NCI-H146 (cell line): Measurements from ENCODE around the gene PRIMPOL.
"Not testable (repeated sequence)": the region's sequence is repeated elsewhere in the genome, so short reads cannot be mapped to it uniquely, and the experiment has no call there.

Experiments used
- DNase-seq: peaks from one replicate; lab custom pipeline; 2025; lab: John Stamatoyannopoulos, UW

Gene PRIMPOL, protein sequence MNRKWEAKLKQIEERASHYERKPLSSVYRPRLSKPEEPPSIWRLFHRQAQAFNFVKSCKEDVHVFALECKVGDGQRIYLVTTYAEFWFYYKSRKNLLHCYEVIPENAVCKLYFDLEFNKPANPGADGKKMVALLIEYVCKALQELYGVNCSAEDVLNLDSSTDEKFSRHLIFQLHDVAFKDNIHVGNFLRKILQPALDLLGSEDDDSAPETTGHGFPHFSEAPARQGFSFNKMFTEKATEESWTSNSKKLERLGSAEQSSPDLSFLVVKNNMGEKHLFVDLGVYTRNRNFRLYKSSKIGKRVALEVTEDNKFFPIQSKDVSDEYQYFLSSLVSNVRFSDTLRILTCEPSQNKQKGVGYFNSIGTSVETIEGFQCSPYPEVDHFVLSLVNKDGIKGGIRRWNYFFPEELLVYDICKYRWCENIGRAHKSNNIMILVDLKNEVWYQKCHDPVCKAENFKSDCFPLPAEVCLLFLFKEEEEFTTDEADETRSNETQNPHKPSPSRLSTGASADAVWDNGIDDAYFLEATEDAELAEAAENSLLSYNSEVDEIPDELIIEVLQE

DNA sequence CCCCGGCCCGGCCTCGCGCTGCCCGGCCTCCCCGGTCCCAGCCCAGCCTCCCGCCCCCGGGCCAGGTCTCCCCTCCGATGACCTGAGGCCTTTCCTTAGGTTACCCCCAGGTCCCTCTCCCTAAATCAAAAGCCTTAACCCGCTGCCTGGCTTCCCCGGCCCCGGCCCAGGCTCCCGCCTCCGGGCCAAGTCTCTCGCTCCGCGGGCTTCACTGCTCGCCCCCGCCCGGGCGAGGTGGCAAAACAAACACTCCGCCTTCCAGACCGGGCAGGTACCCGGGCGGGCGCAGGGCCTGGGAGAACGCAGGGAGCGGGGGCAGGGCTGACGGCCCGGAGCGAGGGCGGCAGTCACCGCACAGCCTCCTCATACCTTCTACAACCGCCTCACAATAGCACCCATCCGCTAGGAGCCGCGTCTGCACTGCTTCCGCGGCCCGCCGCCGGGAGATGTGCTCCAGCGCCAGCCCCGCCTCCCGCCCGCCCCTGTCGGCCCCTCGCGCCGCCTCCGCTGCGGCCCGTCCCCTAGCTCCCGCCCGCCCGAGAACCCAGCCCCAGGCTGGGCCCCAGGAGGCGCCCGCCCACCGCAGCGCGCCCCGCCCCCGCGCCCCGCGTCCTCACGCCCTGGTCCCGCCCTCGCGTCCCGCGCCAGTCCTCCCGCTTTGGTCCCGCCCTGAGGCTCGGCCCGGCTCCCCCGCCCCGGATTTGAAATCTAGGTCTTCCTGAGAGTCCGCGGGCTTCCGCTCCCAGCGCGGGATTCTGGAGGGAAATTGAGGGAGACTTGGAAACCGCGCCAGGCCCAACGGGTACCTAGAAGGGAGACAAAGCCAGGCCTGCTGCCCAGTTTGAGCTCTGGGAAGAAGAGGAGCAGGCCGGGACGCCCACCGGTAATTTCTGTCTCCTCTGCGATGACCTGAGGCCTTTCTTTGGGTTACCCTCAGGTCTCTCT lies at the start of gene PRIMPOL, which contains the start of gene CASP3:
Gene PRIMPOL (plus strand): TSS at position 713 of the 945 bp plus-strand sequence. CDS start 7,403 bp downstream, outside the sequence.
Gene CASP3 (minus strand): TSS at position 422 of the 945 bp plus-strand sequence. CDS start 10,994 bp downstream, outside the sequence.
- peak; percentile 91 for DNase-seq

DNA sequence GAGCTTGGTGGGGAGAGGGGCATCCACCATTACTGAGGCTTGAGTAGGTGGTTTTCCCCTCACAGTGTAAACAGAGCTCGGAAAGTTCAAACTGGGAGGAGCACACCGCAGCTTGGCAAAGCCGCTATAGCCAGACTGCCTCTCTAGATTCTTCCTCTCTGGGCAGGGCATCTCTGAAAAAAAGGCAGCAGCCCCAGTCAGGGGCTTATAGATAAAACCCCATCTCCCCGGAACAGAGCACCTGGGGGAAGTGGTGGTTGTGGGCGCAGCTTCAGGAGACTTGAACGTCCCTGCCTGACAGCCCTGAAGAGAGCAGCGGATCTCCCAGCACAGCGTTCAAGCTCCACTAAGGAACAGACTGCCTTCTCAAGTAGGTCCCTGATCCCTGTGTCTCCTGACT lies 48.6 kb upstream of the PRIMPOL start:
- not testable (repeated sequence) for DNase-seq

DNA sequence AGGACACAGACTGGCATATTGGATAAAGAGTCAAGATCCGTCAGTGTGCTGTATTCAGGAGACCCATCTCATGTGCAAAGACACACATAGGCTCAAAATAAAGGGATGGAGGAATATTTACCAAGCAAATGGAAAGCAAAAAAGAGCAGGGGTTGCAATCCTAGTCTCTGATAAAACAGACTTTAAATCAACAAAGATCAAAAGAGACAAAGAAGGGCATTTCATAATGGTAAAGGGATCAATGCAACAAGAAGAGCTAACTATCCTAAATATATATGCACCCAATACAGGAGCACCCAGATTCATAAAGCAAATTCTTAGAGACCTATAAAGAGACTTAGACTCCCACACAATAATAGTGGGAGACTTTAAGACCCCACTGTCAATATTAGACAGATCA lies 46.7 kb upstream of the PRIMPOL start:
- not testable (repeated sequence) for DNase-seq

DNA sequence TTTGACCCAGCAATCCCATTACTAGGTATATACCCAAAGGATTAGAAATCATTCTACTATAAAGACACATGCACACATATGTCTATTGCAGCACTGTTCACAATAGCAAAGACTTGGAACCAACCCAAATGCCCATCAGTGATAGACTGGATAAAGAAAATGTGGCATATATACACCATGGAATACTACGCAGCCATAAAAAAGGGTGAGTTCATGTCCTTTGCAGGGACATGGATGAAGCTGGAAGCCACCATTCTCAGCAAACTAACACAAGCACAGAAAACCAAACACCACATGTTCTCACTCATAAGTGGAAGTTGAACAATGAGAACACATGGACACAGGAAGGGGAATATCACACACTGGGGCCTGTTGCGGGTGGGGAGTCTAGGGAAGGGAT lies 42.1 kb upstream of the PRIMPOL start:
- DNase-seq = not testable (repeated sequence)

DNA sequence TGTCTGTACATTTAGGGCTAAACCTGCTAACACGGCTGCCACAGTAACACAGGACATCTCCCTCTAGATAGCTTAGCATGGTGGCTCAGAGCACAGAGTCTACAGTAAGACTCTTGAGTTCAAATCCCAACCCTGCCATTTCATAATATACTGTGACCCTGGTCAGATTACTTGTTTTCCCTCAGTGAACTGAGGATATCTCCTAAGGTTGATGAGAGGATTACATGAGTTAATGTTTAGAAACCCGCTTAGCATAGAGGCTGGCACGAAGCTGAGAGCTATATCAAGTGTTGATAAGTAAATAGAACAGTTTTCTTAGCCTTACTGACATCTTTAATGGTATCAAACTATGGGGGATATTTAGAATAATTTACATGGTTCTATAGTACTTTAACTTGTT lies 37.5 kb upstream of the PRIMPOL start:
- no peak for DNase-seq

DNA sequence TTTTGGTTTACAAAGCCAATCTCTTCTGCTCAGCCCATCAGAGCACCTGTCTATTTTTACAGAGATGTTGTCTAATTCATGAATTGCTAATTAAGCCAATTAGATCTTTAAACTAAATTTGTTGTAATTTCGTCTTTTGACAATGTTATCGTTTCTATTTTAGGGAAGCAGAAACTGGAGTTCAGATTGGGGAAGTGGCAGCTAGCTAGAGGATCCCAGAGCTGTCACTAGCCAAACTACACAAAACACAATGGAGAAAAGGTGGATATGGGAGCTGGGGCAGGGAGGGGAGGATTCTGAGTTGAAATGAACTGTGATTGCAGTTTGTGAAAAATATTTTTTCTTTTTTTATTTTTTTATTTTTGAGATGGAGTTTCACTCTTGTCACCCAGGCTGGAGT lies 36.1 kb upstream of the PRIMPOL start:
- no peak for DNase-seq

DNA sequence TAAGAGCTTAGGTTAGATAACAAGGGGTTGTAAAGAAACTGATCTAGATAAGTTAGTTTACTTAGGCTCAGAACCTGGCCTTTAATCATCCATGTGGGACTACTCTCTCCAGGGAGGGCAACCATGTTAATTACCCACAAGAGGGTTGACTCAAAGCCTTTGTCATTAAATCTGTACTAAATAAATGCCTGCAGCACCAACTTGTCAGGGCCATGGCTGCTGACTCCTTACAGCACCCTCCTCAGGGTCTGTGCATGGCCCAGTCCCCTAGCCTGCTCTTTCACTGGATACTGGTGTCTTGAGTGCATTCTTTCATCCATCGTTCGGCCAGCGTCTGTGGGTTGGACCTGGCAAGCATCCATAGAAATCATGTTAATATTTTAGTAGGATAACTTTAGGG lies 35.0 kb upstream of the PRIMPOL start:
- no peak for DNase-seq

DNA sequence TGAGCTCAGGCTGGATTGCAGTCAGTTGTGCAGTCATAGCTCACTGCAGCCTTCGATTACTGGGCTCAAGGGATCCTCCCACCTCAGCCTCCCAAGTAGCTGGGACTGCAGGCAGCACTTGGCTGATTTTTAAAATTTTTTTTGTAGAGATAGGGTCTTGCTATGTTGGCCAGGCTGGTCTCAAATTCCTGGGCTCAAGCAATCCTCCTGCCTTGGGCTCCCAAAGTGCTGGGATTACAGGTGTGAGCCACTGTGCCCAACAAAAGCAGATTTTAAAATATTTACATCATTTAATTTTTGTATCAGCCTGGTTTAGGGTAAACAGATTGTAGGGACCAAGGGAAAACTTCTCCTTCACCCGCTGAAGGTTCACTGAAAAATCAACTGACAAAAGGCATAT lies 33.4 kb upstream of the PRIMPOL start:
- DNase-seq = not testable (repeated sequence)

DNA sequence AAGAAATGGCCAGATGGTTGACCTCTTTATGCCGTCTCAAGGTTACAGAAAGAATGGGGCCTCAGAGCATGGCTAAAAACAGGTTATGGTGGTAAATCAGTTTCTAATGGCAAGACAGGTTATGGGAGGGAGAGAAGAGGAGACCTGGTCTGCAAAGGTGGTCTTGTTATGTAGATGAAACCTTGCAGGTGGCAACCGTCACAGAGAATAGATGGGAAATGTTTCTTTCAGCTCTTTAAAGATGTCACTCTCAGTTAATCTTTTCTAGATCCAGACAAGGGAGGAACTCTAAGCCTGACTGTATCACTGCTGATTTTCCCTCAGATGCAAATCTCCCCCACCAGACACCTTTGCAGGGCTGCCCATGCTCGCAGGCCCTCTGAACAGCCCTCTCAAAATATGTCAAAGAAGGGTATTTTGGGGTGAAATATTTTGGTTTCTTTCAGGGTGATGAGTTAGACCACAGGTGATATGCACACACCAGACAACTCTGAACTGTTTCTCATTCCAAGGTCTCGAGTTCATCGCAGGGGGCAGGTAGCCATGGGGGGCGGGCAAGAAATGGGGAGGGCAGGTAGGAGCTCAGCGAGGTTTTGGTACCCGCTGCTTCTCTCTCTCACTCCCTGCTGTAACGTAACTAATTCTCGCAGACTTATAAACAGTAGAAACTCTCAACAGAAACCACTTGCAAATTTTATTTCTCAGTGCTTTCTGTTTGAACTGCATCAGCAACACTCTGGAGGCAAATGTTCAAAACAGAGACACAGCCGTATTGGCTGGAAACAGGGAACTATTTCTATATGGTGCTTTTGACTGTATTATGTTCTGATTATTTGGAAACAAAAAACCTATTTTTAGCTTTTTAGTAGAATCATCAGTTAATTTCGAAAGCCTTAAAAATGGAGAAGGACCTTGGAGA lies 32.6 kb upstream of the PRIMPOL start:
- no peak for DNase-seq

DNA sequence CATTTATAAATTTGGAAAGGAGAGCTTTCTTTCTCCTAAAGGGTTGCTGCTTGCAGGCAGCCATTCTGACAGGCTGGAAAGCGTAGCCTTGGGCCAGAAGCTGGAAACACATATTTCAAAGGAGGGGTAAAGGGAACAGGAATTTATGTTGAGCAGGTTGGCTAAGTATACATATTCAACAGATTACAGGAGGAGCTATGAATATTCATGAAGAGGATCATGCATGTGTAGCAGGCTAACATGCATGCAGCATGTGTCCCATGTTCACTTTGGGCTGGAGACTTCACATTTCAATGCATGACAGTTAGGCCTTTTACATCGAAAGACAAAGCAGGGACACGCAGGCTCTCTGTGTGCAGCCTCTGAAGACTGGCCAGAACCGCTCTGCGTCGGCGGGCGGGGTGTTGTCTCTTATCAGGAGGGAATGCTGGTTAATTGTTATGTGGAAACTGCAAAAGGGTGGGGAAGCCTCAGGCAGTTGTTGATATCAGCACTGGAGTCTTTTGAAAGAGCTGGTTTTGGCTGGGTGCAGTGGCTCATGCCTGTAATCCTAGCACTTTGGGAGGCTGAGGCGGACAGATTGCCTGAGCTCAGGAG lies 31.8 kb upstream of the PRIMPOL start:
- DNase-seq = no peak

DNA sequence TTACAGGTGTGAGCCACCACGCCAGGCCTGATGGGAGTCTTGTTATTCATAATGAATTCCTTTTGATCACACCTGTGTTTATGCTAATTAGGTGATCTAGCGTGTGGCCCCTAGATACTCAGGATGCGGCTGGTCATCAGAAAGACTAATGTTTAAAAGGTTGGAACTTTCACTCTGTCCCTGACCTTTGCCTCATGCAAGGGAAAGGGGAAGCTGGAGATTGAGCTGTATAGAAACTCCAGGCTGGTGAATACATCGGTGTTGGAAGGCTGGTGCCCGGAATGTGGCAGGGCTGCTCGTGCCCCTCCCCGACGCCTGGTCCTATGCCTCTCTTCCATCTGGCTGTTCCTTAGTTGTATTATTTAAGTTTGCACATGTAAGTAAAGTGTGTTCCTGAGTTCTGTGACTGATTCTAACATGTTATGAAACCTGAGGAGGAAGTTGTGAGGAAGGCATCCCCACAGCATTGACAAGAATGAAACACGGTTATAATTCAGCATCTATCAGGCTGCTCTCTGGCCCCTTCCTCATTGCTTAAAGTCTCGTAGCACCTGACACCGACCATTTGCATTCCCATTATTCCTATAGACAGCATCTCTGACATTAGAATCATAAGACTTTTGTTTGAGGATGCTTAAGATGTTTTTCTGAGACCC lies 29.2 kb upstream of the PRIMPOL start:
- DNase-seq = no peak

DNA sequence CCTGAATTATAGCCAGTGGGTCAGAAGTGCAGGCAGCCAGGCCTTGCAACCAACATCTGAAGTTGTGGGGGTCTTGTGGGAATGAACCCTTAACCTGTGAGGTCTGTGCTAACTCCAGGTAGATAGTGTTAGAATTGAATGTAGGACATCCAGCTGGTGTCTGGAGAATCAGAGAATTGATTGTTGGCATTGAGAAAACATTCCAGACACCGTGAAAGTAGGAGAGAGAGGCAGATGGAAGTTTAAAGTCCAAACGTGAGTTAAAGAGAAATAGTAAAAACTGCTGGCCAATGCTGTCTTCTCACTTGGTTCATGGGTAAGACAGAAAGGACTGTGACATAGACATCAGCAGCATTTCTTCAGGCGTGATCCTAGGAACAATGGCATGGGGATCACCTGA lies 28.0 kb upstream of the PRIMPOL start:
- DNase-seq = no peak

DNA sequence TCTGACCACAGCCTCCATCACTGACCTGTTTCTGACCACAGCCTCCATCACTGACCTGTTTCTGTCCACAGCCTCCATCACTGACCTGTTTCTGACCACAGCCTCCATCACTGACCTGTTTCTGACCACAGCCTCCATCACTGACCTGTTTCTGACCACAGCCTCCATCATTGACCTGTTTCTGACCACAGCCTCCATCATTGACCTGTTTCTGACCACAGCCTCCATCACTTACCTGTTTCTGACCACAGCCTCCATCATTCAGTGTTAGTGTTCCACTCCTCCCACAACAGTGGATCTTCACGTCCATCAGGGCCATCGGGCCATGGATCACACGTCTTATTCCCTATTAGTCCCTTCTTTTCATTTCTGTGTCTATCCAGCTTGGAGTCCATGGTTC lies 25.0 kb upstream of the PRIMPOL start:
- DNase-seq = not testable (repeated sequence)

DNA sequence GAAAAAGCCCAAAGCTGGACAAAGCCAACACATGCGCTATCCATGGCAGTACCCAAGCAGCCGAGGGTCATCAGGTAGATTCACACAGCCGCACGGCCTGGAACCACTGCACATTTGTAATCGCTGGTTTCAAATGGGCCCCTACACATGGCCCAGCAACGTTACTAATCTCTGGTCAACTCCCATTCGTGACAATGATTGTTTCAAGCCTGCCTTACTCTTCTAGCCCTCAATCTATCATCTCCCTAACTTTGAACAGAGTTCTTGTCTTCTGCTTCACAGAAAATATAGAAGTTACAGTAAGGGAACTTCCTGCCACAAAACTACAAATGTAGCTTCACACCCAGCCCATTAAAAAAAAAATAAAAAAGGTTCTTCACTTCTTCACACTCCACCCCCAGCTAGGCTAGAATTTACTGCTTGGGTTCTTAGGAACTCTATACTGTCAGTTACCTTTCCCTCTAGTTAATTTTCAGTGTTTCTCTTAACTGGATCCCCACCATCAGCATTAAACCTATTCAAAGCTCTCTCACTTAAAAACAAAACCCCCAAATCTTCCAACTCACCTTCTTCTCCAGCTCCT lies 24.5 kb upstream of the PRIMPOL start:
- no peak for DNase-seq

DNA sequence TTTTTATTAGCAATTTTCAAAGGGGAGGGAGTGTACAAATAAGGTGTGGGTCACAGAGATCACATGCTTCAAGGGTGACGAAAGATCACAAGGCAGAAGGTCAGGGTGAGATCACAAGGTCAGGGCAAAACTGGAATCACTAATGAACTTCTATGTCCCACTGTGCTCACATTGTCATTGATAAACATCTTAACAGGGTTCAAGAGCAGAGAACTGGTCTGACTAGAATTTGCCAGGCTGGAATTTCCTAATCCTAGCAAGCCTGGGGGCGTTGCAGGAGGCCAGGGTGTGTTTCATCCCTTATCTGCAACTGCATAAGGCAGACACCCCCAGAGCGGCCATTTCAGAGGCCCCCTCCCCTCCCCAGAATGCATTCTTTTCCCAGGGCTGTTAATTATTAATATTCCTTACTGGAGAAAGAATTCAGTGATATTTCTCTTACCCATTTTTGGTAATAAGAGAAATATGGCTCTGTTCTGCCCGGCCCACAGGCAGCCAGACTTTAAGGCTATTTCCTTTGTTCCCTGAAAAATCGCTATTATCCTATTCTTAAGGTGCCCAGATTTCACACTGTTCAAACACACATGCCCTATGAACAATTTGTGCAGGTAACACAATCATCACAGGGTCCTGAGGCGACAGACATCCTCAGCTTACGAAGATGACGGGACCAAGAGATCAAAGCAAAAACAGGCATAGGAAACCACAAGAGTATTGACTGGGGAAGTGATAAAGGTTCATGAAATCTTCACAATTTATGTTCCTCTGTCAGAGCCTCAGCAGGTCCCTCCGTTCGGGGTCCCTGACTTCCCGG lies 23.5 kb upstream of the PRIMPOL start:
- not testable (repeated sequence) for DNase-seq

DNA sequence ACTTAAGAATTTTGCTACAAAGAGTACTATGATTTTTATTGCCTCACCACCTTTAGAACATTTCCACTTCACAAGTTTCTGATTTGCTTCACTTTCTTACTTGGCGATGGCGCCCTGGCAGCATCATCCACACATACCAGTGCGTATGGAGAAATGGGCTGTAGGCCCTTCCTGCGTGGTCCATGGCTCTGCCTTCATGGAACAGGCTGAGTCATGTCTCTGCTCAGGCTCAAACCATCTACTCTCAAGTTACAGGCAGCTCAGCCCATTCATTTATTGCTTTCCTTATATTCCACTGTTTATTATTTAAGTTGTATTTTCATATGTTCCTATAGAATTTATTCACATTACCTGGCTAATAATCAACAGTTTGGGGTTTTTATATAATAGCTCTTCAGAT lies 21.4 kb upstream of the PRIMPOL start:
- no peak for DNase-seq

DNA sequence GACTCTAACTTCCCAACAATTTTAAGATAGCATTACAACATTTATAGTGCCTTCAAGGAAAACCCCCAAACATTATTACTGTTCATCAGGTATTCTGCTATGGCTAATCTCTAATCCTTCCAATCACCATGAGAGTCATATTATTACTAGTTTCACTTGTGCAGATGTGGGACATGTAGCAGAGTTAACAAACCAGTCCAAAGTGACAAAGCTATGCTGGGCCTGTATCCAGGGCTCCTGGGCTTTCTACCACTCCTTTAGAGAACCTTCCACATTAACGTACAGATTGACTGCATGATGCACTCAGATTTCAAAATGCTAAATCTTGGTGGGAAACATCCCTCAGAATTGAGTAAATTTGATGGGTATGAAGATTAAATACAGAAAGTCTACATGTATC lies 16.7 kb upstream of the PRIMPOL start:
- no peak for DNase-seq

DNA sequence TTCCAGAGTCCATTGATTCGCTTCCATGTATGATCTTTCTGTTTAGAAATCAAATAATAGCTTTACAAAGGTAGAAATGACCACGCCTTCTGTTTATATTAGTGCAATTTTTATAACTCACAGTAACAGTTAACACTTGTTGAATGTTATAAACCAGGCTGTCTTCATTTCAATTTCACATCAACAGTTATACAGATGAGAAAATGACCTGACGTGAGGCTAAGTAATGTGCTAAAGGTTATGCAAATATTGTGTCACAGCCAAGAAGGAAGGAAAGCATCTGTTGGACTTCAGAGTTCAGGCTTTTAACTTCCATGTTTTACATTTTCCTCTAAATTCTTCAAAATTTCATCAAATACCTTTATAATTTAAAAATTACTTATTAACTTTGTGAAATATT lies 14.2 kb upstream of the PRIMPOL start:
- no peak for DNase-seq

DNA sequence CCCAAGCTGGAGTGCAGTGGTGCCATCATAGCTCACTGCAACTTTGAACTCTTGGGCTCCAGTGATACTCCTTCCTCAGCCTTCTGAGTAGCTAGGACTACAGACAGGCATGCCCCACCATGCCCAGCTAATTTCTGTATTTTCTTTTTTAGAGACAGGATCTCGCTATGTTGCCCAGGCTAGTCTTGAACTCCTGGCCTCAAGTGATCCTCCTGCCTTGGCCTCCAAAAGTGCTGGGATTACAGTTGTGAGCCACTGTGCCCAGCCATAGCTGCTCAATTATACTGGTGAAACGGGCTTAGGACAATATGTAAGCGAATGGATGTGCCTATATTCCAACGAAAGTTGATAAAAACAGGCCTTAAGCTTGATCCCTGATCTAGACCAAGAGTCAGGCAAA lies 13.4 kb upstream of the PRIMPOL start:
- no peak for DNase-seq
